Measurements from ENCODE around the gene NAXD.

NAXD gene

GRCh38 chr13:110651726-110652230 lies 36.4 kb downstream of the NAXD start:
- Histone ChIP-seq H2AFZ (ENCODE audit: low read depth) (no peak overlapping the region), H3K36me3 (ENCODE audit: insufficient read depth) (no peaks in the 10 kb centered on the region), H4K20me1 (ENCODE audit: insufficient read depth) (no peaks in the 10 kb centered on the region), H3K4me1 (ENCODE audit: low read depth, poor library complexity, severe bottlenecking) (peaks cover 6% of the 10 kb centered on the region), H3K4me2 (no peak overlapping the region), H3K9ac (no peak overlapping the region), H3K4me3 (IDR thresholded peaks at IDR 0.05; ENCODE audit: insufficient read depth, low read depth, low read length) (no peak overlapping the region), H3K79me2 (ENCODE audit: insufficient read depth, low read depth) (no peaks in the 10 kb centered on the region), H3K27me3 (ENCODE audit: insufficient read depth, low read depth) (no peaks in the 10 kb centered on the region), H3K27ac (no peak overlapping the region)
- no peak for TF ChIP-seq CTCF (conservative IDR thresholded peaks at IDR 0.05; ENCODE audit: low read depth, low read length)

- Histone ChIP-seq H3K36me3 (ENCODE audit: insufficient read depth) (no peaks in the 10 kb centered on the region), H3K4me2 (no peak overlapping the region), H3K79me2 (ENCODE audit: insufficient read depth, low read depth) (no peaks in the 10 kb centered on the region), H2AFZ (ENCODE audit: low read depth) (no peak overlapping the region), H3K9ac (no peak overlapping the region), H4K20me1 (ENCODE audit: insufficient read depth) (no peaks in the 10 kb centered on the region), H3K27ac (no peak overlapping the region), H3K27me3 (ENCODE audit: insufficient read depth, low read depth) (no peaks in the 10 kb centered on the region), H3K4me3 (IDR thresholded peaks at IDR 0.05; ENCODE audit: insufficient read depth, low read depth, low read length) (no peak overlapping the region), H3K4me1 (ENCODE audit: low read depth, poor library complexity, severe bottlenecking) (peaks cover 6% of the 10 kb centered on the region)
- no peak for TF ChIP-seq CTCF (conservative IDR thresholded peaks at IDR 0.05; ENCODE audit: low read depth, low read length)
Measured at GRCh38 chr13:110652231-110652730, 36.9 kb downstream of the NAXD start.

- no peaks in the 10 kb centered on the region for H3K27me3 ChIP-seq (ENCODE audit: insufficient read depth, low read depth)
- no peak overlapping the region for H2AFZ ChIP-seq (ENCODE audit: low read depth)
- TF ChIP-seq CTCF (conservative IDR thresholded peaks at IDR 0.05; ENCODE audit: low read depth, low read length), result no peak
- H3K4me1 ChIP-seq (ENCODE audit: low read depth, poor library complexity, severe bottlenecking), result peaks cover 3% of the 10 kb centered on the region
- H3K4me2 ChIP-seq, result no peak overlapping the region
- H3K4me3 ChIP-seq (IDR thresholded peaks at IDR 0.05; ENCODE audit: insufficient read depth, low read depth, low read length), result no peak overlapping the region
- H3K27ac ChIP-seq, result no peak overlapping the region
- no peaks in the 10 kb centered on the region for H3K79me2 ChIP-seq (ENCODE audit: insufficient read depth, low read depth)
- no peaks in the 10 kb centered on the region for H4K20me1 ChIP-seq (ENCODE audit: insufficient read depth)
- no peak overlapping the region for H3K9ac ChIP-seq
- no peaks in the 10 kb centered on the region for H3K36me3 ChIP-seq (ENCODE audit: insufficient read depth)
Measured at GRCh38 chr13:110652764-110653163, 37.4 kb downstream of the NAXD start.

GRCh38 chr13:110653271-110653670 lies 37.9 kb downstream of the NAXD start:
- no peak overlapping the region for H3K27ac ChIP-seq
- H3K4me2 ChIP-seq, result no peak overlapping the region
- H2AFZ ChIP-seq (ENCODE audit: low read depth), result no peak overlapping the region
- no peaks in the 10 kb centered on the region for H4K20me1 ChIP-seq (ENCODE audit: insufficient read depth)
- H3K4me3 ChIP-seq (IDR thresholded peaks at IDR 0.05; ENCODE audit: insufficient read depth, low read depth, low read length), result no peak overlapping the region
- no peaks in the 10 kb centered on the region for H3K27me3 ChIP-seq (ENCODE audit: insufficient read depth, low read depth)
- H3K36me3 ChIP-seq (ENCODE audit: insufficient read depth), result no peaks in the 10 kb centered on the region
- no peaks in the 10 kb centered on the region for H3K4me1 ChIP-seq (ENCODE audit: low read depth, poor library complexity, severe bottlenecking)
- H3K9ac ChIP-seq, result no peak overlapping the region
- no peaks in the 10 kb centered on the region for H3K79me2 ChIP-seq (ENCODE audit: insufficient read depth, low read depth)
- no peak for TF ChIP-seq CTCF (conservative IDR thresholded peaks at IDR 0.05; ENCODE audit: low read depth, low read length)
